Smooth muscle cell (in vitro differentiated cells): ENCODE data around the gene PTPRK. TPM values are rescaled to one million over a fixed set of nuclear protein-coding genes. Genes with fewer than 3 reads are reported as not detected.

ENCODE experiments used
- DNase-seq: peaks from one replicate; lab custom pipeline; 2025; ENCODE audit not compliant: unreplicated experiment; lab: John Stamatoyannopoulos, UW
- H2AFZ ChIP-seq: fragments of 200-600 bp; sonication (generic); 2 replicates; pipeline ENCODE4 v1.6.0; 2016; ENCODE audit warnings: antibody characterized with exemption, low read depth, mild to moderate bottlenecking
- H3F3A ChIP-seq: fragments of 200-600 bp; sonication (generic); 2 replicates; pipeline ENCODE4 v1.6.0; 2017; ENCODE audit warnings: antibody characterized with exemption, low read depth
- H3K27ac ChIP-seq: fragments of 200-600 bp; sonication (generic); 2 replicates; pipeline ENCODE4 v1.5.1; 2016; ENCODE audit warnings: low read depth, mild to moderate bottlenecking
- H3K27me3 ChIP-seq: fragments of 200-600 bp; sonication (generic); 2 replicates; pipeline ENCODE4 v1.6.1; 2016; ENCODE audit warnings: low read depth, mild to moderate bottlenecking
- H3K36me3 ChIP-seq: fragments of 200-600 bp; sonication (generic); 2 replicates; pipeline ENCODE4 v1.5.1; 2016; ENCODE audit warnings: low read depth
- H3K4me1 ChIP-seq: fragments of 200-600 bp; sonication (generic); 2 replicates; pipeline ENCODE4 v1.5.1; 2016; ENCODE audit warnings: low read depth
- H3K4me2 ChIP-seq: fragments of 200-600 bp; sonication (generic); 2 replicates; pipeline ENCODE4 v1.6.0; 2016; ENCODE audit warnings: mild to moderate bottlenecking
- H3K4me3 ChIP-seq: fragments of 200-600 bp; sonication (generic); 2 replicates; pipeline ENCODE4 v1.5.1; 2016; ENCODE audit warnings: mild to moderate bottlenecking
- H3K79me2 ChIP-seq: fragments of 200-600 bp; sonication (generic); 2 replicates; pipeline ENCODE4 v1.6.0; 2016; ENCODE audit warnings: low read depth, mild to moderate bottlenecking
- H3K9ac ChIP-seq: fragments of 200-600 bp; sonication (generic); 2 replicates; pipeline ENCODE4 v1.6.0; 2016; ENCODE audit warnings: low read depth
- H3K9me3 ChIP-seq: fragments of 200-600 bp; sonication (generic); replicated peaks from 2 replicates; pipeline ENCODE4 v1.5.1; 2016; ENCODE audit warnings: low read depth
- H4K20me1 ChIP-seq: fragments of 200-600 bp; sonication (generic); 2 replicates; pipeline ENCODE4 v1.6.0; 2016; ENCODE audit warnings: low read depth
- WGBS: methylation state at CpG from one replicate; pipeline ENCODE4 v1.1.7; 2016; ENCODE audit warnings: low lambda C conversion rate; 5-methylcytosine and 5-hydroxymethylcytosine counted together
- polyA plus RNA-seq: library from polyadenylated mRNA; unstranded; fragments of >200 nt; fragmentation: Nextera tagmentation; extraction: Ambion mirVana; gene quantifications from 2 replicates; pipeline ENCODE4 v1.2.1, GENCODE V29; 2016
- total RNA-seq: library from RNA; depleted of rRNA; stranded (reverse); fragments of >200 nt; gene quantifications from 2 replicates; pipeline ENCODE4 v1.2.3, GENCODE V29; 2014
- TF ChIP-seq, protein P1 (sequence below): fragments of 200-600 bp; sonication (generic); IDR thresholded peaks from 2 replicates; pipeline ENCODE4 v1.5.1; 2017; ENCODE audit warnings: borderline replicate concordance, mild to moderate bottlenecking, antibody characterized with exemption; ENCODE audit not compliant: insufficient read depth, poor library complexity, severe bottlenecking

The PTPRK gene
- total and polyA plus RNA-seq, 2 experiments from 2014 or later: 21.7 to 50.4 TPM

DNA sequence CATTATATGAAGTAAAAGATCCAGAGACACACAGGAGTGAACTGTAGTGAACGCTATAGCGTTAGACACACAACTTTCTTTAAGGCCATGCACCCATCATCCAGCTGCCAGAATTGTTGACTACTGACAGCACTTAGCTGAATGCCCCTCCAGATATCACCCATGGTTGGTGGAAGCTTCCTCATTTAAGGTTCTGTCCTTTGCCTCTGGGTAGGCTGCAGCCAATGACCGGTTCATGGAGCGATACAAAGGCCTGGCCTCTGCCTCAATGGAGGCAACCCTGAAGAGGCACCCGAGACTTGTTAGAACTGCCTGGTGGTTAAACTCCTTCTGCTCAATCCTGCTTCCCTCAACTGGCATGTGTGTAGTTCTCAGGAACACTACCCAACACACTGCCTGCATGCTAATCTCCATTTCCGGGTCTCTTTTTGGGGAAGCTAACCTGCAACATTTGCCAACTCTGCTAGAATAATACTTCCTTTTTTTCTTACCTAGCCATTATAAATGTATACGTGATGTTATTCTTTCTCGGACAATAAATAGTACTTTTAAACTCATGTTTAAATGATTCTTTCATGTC, 569.7 kb downstream of the PTPRK start:
- Histone ChIP-seq H2AFZ (no peak overlapping the region), H3K4me2 (no peak overlapping the region), H3K4me1 (no peaks in the 10 kb centered on the region), H3K9ac (no peak overlapping the region), H3F3A (no peaks in the 10 kb centered on the region), H3K4me3 (no peak overlapping the region), H3K79me2 (no peaks in the 10 kb centered on the region), H3K27ac (no peak overlapping the region), H4K20me1 (no peaks in the 10 kb centered on the region), H3K27me3 (no peaks in the 10 kb centered on the region), H3K36me3 (no peaks in the 10 kb centered on the region), H3K9me3 (no peaks in the 10 kb centered on the region)
- TF ChIP-seq, protein P1, sequence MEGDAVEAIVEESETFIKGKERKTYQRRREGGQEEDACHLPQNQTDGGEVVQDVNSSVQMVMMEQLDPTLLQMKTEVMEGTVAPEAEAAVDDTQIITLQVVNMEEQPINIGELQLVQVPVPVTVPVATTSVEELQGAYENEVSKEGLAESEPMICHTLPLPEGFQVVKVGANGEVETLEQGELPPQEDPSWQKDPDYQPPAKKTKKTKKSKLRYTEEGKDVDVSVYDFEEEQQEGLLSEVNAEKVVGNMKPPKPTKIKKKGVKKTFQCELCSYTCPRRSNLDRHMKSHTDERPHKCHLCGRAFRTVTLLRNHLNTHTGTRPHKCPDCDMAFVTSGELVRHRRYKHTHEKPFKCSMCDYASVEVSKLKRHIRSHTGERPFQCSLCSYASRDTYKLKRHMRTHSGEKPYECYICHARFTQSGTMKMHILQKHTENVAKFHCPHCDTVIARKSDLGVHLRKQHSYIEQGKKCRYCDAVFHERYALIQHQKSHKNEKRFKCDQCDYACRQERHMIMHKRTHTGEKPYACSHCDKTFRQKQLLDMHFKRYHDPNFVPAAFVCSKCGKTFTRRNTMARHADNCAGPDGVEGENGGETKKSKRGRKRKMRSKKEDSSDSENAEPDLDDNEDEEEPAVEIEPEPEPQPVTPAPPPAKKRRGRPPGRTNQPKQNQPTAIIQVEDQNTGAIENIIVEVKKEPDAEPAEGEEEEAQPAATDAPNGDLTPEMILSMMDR: no peak
- DNase-seq: no peak
- WGBS: 96% methylated on average over 8 of the region's 8 CpGs

DNA sequence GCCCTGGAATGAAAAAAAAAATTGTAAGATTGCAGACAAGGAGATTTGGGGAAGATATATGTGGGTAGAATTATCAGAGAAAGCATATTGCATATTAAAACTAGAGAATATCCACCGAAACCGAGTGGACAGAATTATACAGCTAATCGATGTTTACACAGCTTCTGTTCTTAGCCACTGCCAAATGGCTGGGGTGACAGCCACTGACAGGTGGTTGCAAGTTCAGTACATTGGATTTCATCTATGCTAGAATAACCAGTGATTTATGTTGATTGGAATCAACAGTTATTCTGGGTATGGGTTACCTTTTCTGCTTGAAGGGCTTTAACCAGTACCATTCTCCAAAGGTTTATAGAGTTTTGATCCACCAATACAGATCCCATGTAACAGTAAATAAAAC, 571.1 kb downstream of the PTPRK start:
- no peak for DNase-seq
- WGBS: 95% methylated on average over 3 of the region's 3 CpGs
- no peaks in the 10 kb centered on the region for H4K20me1 ChIP-seq
- H3K36me3 ChIP-seq: no peaks in the 10 kb centered on the region
- TF ChIP-seq, protein P1: no peak
- H3K9me3 ChIP-seq: no peaks in the 10 kb centered on the region
- no peak overlapping the region for H3K27ac ChIP-seq
- no peaks in the 10 kb centered on the region for H3K27me3 ChIP-seq
- no peak overlapping the region for H2AFZ ChIP-seq
- no peaks in the 10 kb centered on the region for H3F3A ChIP-seq
- H3K9ac ChIP-seq: no peak overlapping the region
- H3K4me1 ChIP-seq: no peaks in the 10 kb centered on the region
- no peak overlapping the region for H3K4me3 ChIP-seq
- H3K79me2 ChIP-seq: no peaks in the 10 kb centered on the region
- no peak overlapping the region for H3K4me2 ChIP-seq

DNA sequence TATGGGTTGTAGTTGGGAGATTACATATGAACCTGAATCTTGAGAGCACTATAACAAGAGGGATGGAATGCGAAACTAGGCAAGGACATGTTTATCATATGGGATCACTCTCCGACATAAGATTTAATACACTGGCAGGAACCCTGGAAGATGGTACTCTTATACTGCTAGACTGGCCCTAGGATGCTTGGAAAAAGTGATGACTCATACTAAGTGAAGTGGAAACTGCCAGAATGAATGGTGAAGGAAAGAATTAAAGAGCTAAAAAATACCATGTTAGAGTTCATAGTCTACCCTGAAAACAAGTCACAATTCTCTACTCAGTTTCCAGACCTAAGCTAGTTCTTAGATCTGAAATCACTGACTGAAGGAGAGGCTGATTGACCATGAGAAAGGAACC, 574.0 kb downstream of the PTPRK start:
- Histone ChIP-seq H3K4me1 (no peaks in the 10 kb centered on the region), H3F3A (no peaks in the 10 kb centered on the region), H4K20me1 (no peaks in the 10 kb centered on the region), H3K27ac (no peak overlapping the region), H3K9me3 (no peaks in the 10 kb centered on the region), H3K79me2 (no peaks in the 10 kb centered on the region), H3K4me2 (no peak overlapping the region), H3K36me3 (no peaks in the 10 kb centered on the region), H3K27me3 (no peaks in the 10 kb centered on the region), H3K4me3 (no peak overlapping the region), H2AFZ (no peak overlapping the region), H3K9ac (no peak overlapping the region)
- WGBS: 96% methylated on average over 2 of the region's 2 CpGs
- DNase-seq: no peak
- TF ChIP-seq, protein P1: no peak

DNA sequence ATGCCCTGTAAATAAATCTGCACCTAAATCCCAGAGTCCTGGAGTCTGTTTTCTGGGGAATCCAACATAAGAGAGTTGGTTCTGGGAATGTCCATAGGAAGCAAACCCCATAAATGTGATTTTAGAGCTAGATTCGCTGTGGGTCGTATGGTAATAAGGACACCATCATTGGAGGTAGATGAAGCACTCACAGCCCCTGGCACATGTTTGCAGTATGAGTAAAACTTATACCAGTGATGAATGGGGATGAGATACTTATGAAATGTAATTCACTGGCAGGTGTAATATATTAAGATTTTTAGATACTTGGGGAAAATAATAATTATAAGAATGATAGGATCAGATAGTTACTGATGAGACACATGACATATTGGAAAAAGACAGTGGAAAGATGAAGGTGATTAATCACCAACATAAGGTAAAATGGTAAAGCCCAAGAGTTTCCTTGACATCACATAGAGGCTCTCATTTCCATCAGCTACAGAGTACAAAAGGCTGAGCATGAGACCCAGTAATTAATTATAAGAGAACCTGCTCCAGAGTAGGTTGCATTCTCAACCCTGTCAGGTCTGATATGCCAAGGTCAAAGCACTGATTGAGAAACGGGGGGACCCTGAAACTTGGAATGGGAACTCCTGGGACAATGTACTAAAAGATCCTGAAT, 574.8 kb downstream of the PTPRK start:
- TF ChIP-seq, protein P1: no peak
- 87% methylated on average over 3 of the region's 3 CpGs for WGBS

More for the DNA sequence above, 574.8 kb downstream of the PTPRK start:
- Histone ChIP-seq H3K27ac (no peak overlapping the region), H3K4me1 (no peaks in the 10 kb centered on the region), H3K36me3 (no peaks in the 10 kb centered on the region), H3K4me2 (no peak overlapping the region), H2AFZ (no peak overlapping the region), H3K27me3 (no peaks in the 10 kb centered on the region), H3K9me3 (no peaks in the 10 kb centered on the region), H4K20me1 (no peaks in the 10 kb centered on the region), H3K4me3 (no peak overlapping the region), H3K9ac (no peak overlapping the region), H3K79me2 (no peaks in the 10 kb centered on the region), H3F3A (no peaks in the 10 kb centered on the region)
- DNase-seq: no peak
